Lower leg skin (tissue), 3 donors: Measurements from ENCODE around the gene EPS8L2.

Experiments
- CTCF ChIP-seq, 3 donors: fragments of 450-650 bp; IDR thresholded peaks; one replicate each; pipeline ENCODE4 v1.5.1; 2016; ENCODE audit warnings: antibody characterized with exemption in 3 of 3, mild to moderate bottlenecking in 3 of 3, moderate library complexity in 2 of 3
- POLR2A ChIP-seq, 2 donors: fragments of 450-650 bp; IDR thresholded peaks; one replicate each; pipeline ENCODE4 v1.6.1; 2016 to 2017; ENCODE audit warnings: antibody characterized with exemption in 2 of 2, mild to moderate bottlenecking in 1 of 2, moderate library complexity in 1 of 2

GRCh38 chr11:693887-694562 is 12.0 kb upstream of the EPS8L2 start:
- TF ChIP-seq POLR2A (IDR thresholded peaks at IDR 0.05) (no peak), CTCF (IDR thresholded peaks at IDR 0.05) (no peak)
